Activated T-helper 17 cell treated with anti-CD3 and anti-CD28 coated beads, Interleukin-2, amount 50 U/mL, for 72 hours (primary cell): ENCODE results near the gene PSMD2. TPM values are rescaled to one million over a fixed set of nuclear protein-coding genes. Genes with fewer than 3 reads are reported as not detected.

Source experiments
- ATAC-seq: fragments of 150-1000 bp; cut with Tn5 transposase; replicated peaks from 2 replicates; pipeline ENCODE4 v1.10.0; 2021; ENCODE audit warnings: mild to moderate bottlenecking, moderate library complexity
- H3K27ac Mint-ChIP-seq: one replicate; pipeline ENCODE4 v1.8.0; 2022; ENCODE audit warnings: mixed read lengths
- H3K27me3 Mint-ChIP-seq: one replicate; pipeline ENCODE4 v1.8.0; 2022; ENCODE audit warnings: mixed read lengths
- H3K36me3 Mint-ChIP-seq: one replicate; pipeline ENCODE4 v1.8.0; 2022; ENCODE audit warnings: low read depth, mild to moderate bottlenecking, mixed read lengths
- H3K4me1 Mint-ChIP-seq: one replicate; pipeline ENCODE4 v1.8.0; 2022; ENCODE audit warnings: mixed read lengths
- H3K4me3 Mint-ChIP-seq: one replicate; pipeline ENCODE4 v1.8.0; 2022; ENCODE audit warnings: mild to moderate bottlenecking, mixed read lengths
- H3K9me3 Mint-ChIP-seq: one replicate; pipeline ENCODE4 v1.8.0; 2022; ENCODE audit warnings: mixed read lengths
- total RNA-seq, 2 donors: library from RNA; stranded (reverse); gene quantifications; one replicate each; pipeline ENCODE4 v1.2.3, GENCODE V29; 2022

Gene PSMD2
- total RNA-seq, 2 donors from 2014 or later = 143 to 311 TPM

- peaks cover 4% of the 10 kb centered on the region for H3K4me1 Mint-ChIP-seq
- no peak overlapping the region for H3K4me3 Mint-ChIP-seq
- no peak overlapping the region for H3K27ac Mint-ChIP-seq
- no peaks in the 10 kb centered on the region for H3K9me3 Mint-ChIP-seq
- no peak for ATAC-seq
- peaks cover 3% of the 10 kb centered on the region for H3K36me3 Mint-ChIP-seq
- no peaks in the 10 kb centered on the region for H3K27me3 Mint-ChIP-seq
Measured at GRCh38 chr3:184358124-184358767, 59.2 kb downstream of the PSMD2 start.

Other genes with a start within 250 kb of the PSMD2 start
- not detected for gene HTR3C, start 246.2 kb upstream of the PSMD2 start, total RNA-seq
- not detected for gene HTR3E, start 202.2 kb upstream of the PSMD2 start, total RNA-seq
- 10 to 100 TPM; 48.7 to 64.6 TPM for gene EIF2B5, start 163.9 kb upstream of the PSMD2 start, total RNA-seq
- gene DVL3, start 143.9 kb upstream of the PSMD2 start, total RNA-seq = 10 to 100 TPM; 40.3 to 42.5 TPM
- 100 to 1,000 TPM; 206 to 244 TPM for gene AP2M1, start 124.4 kb upstream of the PSMD2 start, total RNA-seq
- 10 to 100 TPM; 75.5 to 93.5 TPM for gene ABCF3, start 113.0 kb upstream of the PSMD2 start, total RNA-seq
- not detected for gene VWA5B2, start 69.7 kb upstream of the PSMD2 start, total RNA-seq
- gene ALG3, start 50.3 kb upstream of the PSMD2 start, total RNA-seq = 10 to 100 TPM; 33.4 to 49.9 TPM
- gene EEF1AKMT4, start 49.6 kb upstream of the PSMD2 start, total RNA-seq = 10 to 100 TPM in 1 of 2 donors, 1 to 10 TPM in 1; 8.0 to 13.6 TPM
- 1 to 10 TPM in 1 of 2 donors, under 1 TPM in 1; 0.64 to 1.2 TPM for gene CAMK2N2, start 37.7 kb upstream of the PSMD2 start, total RNA-seq
- not detected for gene ECE2, start 23.2 kb upstream of the PSMD2 start, total RNA-seq
- 100 to 1,000 TPM; 242 to 551 TPM for gene EIF4G1, start 15.4 kb downstream of the PSMD2 start, total RNA-seq
- 1 to 10 TPM; 2.5 to 6.7 TPM for gene FAM131A, start 38.4 kb downstream of the PSMD2 start, total RNA-seq
- 10 to 100 TPM in 1 of 2 donors, 1 to 10 TPM in 1; 9.5 to 13.7 TPM for gene CLCN2, start 62.4 kb downstream of the PSMD2 start, total RNA-seq
- gene POLR2H, start 62.5 kb downstream of the PSMD2 start, total RNA-seq = 100 to 1,000 TPM; 156 to 183 TPM
- gene THPO, start 79.0 kb downstream of the PSMD2 start, total RNA-seq = not detected
- under 1 TPM; 0.05 to 0.39 TPM for gene CHRD, start 80.8 kb downstream of the PSMD2 start, total RNA-seq